H1 (cell line): ENCODE data around the gene PSMD5.

Experiments used
- CHD2 ChIP-seq: IDR thresholded peaks from 2 replicates; pipeline ENCODE4 v1.6.1; 2012; ENCODE audit warnings: low read length, improper control_type of control experiment
- EP300 ChIP-seq, 2 experiments: IDR thresholded peaks; 1 replicate in 1 of 2; 2 replicates in 1 of 2; pipeline ENCODE4 v1.6.1; 2011 to 2012; ENCODE audit warnings: low read depth in 2 of 2, low read length in 2 of 2, mild to moderate bottlenecking in 2 of 2, borderline replicate concordance in 1 of 2, inconsistent platforms in 1 of 2, moderate library complexity in 1 of 2
- EZH2 ChIP-seq: fragments of 200-600 bp; sonication (generic); IDR thresholded peaks from 2 replicates; pipeline ENCODE4 v1.7.1; 2012; ENCODE audit warnings: low read depth, mild to moderate bottlenecking, moderate library complexity, low read length, inconsistent platforms; ENCODE audit not compliant: severe bottlenecking
- HDAC2 ChIP-seq, 2 experiments: fragments of 300-600 bp in 1 of 2; sonication (generic) in 1 of 2; IDR thresholded peaks; 2 replicates each; pipeline ENCODE4 v1.6.1; 2011 to 2012; ENCODE audit warnings: low read depth in 2 of 2, low read length in 2 of 2, mild to moderate bottlenecking in 2 of 2, moderate library complexity in 2 of 2, borderline replicate concordance in 1 of 2, inconsistent platforms in 1 of 2
- KDM5A ChIP-seq: fragments of 200-600 bp; IDR thresholded peaks from 2 replicates; pipeline ENCODE4 v1.7.1; 2012; ENCODE audit warnings: mild to moderate bottlenecking, low read length, inconsistent platforms, mixed read lengths
- POLR2A ChIP-seq, 2 experiments: IDR thresholded peaks; 1 replicate in 1 of 2; 2 replicates in 1 of 2; pipeline ENCODE4 v1.6.1; 2011; ENCODE audit warnings: low read depth in 2 of 2, low read length in 2 of 2, mild to moderate bottlenecking in 2 of 2; ENCODE audit errors: control extremely low read depth in 1 of 2
- POLR2AphosphoS5 ChIP-seq: IDR thresholded peaks from 2 replicates; pipeline ENCODE4 v1.6.1; 2011; ENCODE audit warnings: low read depth, low read length
- SRF ChIP-seq: IDR thresholded peaks from 2 replicates; pipeline ENCODE4 v1.6.1; 2011; ENCODE audit warnings: mild to moderate bottlenecking, low read depth, low read length, moderate library complexity
- SUZ12 ChIP-seq: fragments of 200-600 bp; sonication (generic); IDR thresholded peaks from 2 replicates; pipeline ENCODE4 v1.6.1; 2012; ENCODE audit warnings: mild to moderate bottlenecking, inconsistent platforms, low read length, moderate library complexity, mixed read lengths
- TBP ChIP-seq: IDR thresholded peaks from 2 replicates; pipeline ENCODE4 v1.6.1; 2011; ENCODE audit warnings: low read depth, low read length, improper control_type of control experiment
- TCF12 ChIP-seq: IDR thresholded peaks from 2 replicates; pipeline ENCODE4 v1.6.1; 2011; ENCODE audit warnings: low read depth, mild to moderate bottlenecking, low read length
- TEAD4 ChIP-seq: IDR thresholded peaks from 2 replicates; pipeline ENCODE4 v1.6.1; 2012; ENCODE audit warnings: low read depth, low read length, inconsistent platforms, mixed read lengths
- TF ChIP-seq, protein P1 (sequence below), 3 experiments: IDR thresholded peaks; 1 replicate in 2 of 3; 2 replicates in 1 of 3; pipeline versions ENCODE4 v1.5.1 to v1.6.1; 2011; ENCODE audit warnings: low read length in 3 of 3, mild to moderate bottlenecking in 3 of 3, inconsistent platforms in 2 of 3, low read depth in 1 of 3, moderate library complexity in 1 of 3; ENCODE audit not compliant: insufficient read depth in 1 of 3; ENCODE audit errors: control extremely low read depth in 1 of 3
- TF ChIP-seq, protein P2 (sequence below): IDR thresholded peaks from 2 replicates; pipeline ENCODE4 v1.6.1; 2011; ENCODE audit warnings: low read depth, mild to moderate bottlenecking, low read length; ENCODE audit not compliant: insufficient read depth

DNA sequence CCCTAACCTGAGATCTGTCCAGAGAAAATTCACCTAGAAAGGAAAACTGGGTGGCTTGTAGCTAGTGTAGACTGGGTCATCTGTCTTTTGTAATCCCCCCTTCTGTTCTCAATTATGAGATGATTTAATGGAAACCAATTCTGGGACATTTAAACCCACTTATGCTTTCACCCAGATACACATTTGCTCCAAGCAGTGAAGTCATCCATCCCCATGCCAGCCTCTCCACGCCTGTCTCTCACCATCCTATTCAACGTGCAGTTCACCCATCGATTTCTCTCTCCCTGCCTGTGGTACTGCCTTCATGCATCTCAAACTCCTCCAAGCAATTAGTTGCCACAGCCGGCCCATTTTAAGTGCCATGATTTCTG lies 32.5 kb upstream of the PSMD5 start:
- TF ChIP-seq TCF12 (no peak), POLR2A (IDR thresholded peaks at IDR 0.05; ENCODE audit: control extremely low read depth in 1 of 2, low read depth in 2 of 2, low read length in 2 of 2) (no peak), EP300 (IDR thresholded peaks at IDR 0.05; ENCODE audit: borderline replicate concordance in 1 of 2, low read depth in 2 of 2, low read length in 2 of 2) (no peak), EZH2 (no peak), SRF (no peak), CHD2 (no peak), SUZ12 (no peak), TEAD4 (no peak), TBP (no peak), KDM5A (no peak), HDAC2 (IDR thresholded peaks at IDR 0.05; ENCODE audit: borderline replicate concordance in 1 of 2, low read depth in 2 of 2, low read length in 2 of 2) (no peak), POLR2AphosphoS5 (no peak)
- TF ChIP-seq, protein P1, sequence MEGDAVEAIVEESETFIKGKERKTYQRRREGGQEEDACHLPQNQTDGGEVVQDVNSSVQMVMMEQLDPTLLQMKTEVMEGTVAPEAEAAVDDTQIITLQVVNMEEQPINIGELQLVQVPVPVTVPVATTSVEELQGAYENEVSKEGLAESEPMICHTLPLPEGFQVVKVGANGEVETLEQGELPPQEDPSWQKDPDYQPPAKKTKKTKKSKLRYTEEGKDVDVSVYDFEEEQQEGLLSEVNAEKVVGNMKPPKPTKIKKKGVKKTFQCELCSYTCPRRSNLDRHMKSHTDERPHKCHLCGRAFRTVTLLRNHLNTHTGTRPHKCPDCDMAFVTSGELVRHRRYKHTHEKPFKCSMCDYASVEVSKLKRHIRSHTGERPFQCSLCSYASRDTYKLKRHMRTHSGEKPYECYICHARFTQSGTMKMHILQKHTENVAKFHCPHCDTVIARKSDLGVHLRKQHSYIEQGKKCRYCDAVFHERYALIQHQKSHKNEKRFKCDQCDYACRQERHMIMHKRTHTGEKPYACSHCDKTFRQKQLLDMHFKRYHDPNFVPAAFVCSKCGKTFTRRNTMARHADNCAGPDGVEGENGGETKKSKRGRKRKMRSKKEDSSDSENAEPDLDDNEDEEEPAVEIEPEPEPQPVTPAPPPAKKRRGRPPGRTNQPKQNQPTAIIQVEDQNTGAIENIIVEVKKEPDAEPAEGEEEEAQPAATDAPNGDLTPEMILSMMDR (IDR thresholded peaks at IDR 0.05; ENCODE audit: control extremely low read depth in 1 of 3, insufficient read depth in 1 of 3, low read depth in 1 of 3, low read length in 3 of 3): no peak
- TF ChIP-seq, protein P2, sequence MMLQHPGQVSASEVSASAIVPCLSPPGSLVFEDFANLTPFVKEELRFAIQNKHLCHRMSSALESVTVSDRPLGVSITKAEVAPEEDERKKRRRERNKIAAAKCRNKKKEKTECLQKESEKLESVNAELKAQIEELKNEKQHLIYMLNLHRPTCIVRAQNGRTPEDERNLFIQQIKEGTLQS: no peak
